HG03354 (cell line): Measurements from ENCODE around the gene PIK3CD.
"Not testable (repeated sequence)": the region's sequence is repeated elsewhere in the genome, so short reads cannot be mapped to it uniquely, and the experiment has no call there.

ENCODE experiments used
- ATAC-seq: cut with Tn5 transposase; IDR thresholded peaks from one replicate; pipeline ENCODE4 v1.9.1; 2021; ENCODE audit warnings: mild to moderate bottlenecking; ENCODE audit not compliant: unreplicated experiment, poor library complexity, severe bottlenecking

The PIK3CD gene

DNA sequence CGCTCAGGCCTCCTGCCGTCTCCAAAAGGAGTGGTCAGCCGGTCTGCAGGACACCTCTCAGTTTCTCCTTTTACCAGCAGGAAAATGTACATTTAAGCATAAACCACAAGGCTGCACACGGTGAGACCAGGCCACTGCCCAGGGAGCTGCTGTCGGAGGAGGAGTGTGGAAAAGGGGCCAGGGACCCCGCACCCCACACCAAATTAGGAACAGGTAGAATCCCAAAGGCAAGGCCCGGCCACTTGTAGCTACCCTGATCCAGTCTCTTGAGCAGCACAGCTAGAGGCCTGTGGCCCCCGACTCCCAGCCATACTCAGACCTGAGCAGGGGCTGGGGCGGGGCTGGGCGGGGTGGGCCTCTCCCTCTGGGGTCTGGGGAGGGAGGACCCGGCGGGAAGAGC lies 78.0 kb downstream of the PIK3CD start:
- no peak for ATAC-seq

- no peak for ATAC-seq
Observed at GRCh38 chr1:9730096-9730901, 78.8 kb downstream of the PIK3CD start.

- ATAC-seq = no peak
Observed at GRCh38 chr1:9731051-9731537, 79.6 kb downstream of the PIK3CD start.

DNA sequence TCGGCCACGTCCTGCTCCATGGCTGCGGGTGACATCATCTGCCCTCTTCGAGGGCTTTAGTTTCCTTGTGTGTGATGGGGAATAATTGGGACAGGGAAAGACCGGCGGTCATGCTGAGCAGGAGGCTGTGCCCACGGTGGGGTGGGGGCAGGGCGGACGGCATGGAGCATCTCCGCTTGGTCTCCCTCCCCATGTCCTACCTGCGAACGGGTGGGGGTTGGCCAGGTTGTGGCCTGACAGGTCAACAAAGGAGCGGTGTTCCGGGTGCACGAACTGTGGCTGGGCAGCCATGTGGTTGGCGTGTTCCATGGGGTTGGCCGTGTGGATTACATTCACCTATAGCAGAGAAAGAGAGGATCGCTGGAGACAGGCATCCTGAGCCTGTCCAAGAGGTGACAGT lies 80.0 kb downstream of the PIK3CD start:
- no peak for ATAC-seq

- no peak for ATAC-seq
Observed at GRCh38 chr1:9732123-9732971, 80.8 kb downstream of the PIK3CD start.

DNA sequence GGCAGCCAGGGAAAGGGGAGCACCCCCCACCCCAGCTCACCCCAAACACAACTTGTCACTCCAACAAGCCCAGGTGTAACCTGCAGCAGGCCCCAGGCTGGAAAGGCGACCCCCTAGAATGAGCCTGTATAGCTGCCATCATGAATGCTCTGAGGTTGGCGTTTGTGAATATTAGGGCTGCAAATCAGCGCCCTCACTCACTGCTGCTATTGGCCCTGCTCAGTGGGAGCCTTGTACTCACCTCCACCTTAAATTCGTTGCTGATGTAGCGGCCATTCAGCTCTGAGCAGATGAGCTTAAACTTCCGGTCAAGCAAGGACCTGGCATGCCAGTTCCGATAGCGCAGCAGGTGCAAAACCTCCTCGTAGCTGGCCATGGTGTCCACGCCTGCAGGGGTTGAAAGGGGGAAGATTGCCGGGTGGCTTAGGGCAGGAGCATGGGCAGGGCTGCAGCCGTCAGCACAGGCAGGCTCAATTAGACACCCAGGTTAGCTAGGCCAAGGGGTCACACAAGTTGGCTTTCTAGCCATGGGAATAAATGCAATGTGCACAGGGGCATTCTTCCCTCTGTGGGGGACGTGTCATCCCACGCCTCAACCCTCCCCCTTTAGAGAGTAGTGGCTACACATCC lies 81.7 kb downstream of the PIK3CD start:
- no peak for ATAC-seq

DNA sequence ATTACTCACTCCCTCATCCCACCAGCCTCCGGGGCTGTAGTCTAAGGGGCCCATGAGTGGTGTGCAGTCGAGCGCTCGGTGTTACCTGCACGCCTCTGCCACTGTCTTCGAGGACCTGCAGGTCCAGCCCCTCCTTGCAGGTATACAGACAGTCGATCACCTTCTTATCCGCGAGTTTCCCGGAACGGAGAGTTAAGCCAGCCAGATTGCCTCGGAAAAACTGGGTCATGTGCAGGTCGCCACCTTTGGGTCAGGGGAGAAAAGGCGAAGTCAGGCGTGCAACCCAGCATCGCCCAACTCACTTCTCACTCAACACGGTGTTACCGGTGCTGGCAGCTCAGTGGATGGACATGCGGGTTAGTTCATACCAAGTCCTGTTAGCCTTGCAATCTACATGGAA lies 84.3 kb downstream of the PIK3CD start:
- ATAC-seq = no peak

DNA sequence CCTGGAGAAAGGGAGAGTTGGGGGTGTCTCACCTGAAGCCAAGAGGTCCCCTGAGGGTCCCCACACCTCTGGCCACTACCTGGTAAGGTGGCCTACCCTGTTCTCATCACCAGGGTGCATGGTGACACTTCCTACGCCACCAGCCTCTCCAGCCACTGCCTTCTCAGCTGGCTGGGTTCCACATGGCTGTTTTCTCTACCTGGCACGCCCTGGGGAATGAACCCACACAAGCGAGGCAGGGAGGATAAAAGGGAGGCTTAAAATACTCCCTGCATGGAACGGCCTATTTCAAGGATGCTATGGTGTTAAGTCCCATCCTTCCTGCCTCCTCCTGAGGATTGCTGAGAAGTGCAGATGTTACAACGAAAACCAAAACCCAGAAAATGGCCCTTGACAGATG lies 84.7 kb downstream of the PIK3CD start:
- ATAC-seq = no peak

DNA sequence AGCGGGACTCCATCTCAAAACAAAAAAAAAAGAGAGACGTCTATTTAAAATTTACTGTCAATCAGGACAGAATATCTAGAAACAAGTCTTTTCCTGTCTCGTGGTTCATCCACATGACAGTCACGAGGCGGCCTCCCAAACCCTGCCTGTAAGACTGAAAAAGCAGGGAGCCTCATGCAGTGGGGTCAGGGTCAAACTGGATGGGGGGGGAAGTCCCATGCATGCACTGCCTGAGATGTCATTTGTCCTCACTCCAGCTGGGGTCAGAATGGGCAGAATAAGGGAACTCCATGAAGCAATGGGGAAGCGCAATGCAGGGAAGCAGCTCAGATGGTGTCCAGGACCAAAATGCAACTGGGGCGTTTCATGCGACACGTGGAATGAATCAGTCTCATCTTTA lies 85.5 kb downstream of the PIK3CD start:
- ATAC-seq = no peak

- ATAC-seq = no peak
Observed at GRCh38 chr1:9737671-9738070, 86.1 kb downstream of the PIK3CD start.

GRCh38 chr1:9744106-9744799 lies 92.7 kb downstream of the PIK3CD start:
- ATAC-seq = no peak

- ATAC-seq = no peak
Observed at GRCh38 chr1:9746211-9746610, 94.7 kb downstream of the PIK3CD start.

DNA sequence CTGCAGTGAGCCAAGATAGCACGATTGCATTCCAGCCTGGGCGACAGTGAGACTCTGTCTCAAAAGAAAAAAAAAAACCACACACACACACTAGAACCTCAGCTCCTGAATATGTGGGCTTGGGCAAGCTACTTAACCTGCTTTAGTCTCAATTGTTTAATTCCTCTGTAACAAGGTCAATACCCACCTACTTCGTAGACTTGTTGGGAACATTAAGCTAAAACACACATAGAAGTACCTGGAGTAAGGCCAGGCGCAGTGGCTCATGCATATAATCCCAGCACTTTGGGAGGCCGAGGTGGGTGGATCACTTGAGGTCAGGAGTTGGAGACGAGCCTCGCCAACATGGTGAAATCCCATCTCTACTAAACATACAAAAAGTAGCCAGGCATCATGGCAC lies 95.1 kb downstream of the PIK3CD start:
- ATAC-seq = no peak

DNA sequence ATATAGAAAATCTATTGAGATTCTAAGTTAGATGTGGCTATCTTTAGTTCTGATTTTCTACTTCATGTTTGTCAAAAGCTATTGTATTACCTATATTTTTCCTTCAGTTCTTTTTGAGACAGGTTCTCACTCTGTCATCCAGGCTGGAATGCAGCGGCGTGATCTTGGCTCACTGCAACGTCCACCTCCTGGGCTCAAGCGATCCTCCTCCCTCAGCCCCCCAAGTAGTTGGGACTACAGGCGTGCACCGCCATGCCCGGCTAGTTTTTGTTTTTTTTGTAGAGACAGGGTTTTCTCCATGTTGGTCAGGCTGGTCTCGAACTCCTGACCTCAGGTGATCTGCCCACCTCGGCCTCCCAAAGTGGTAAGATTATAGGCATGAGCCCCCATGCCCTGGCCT lies 96.9 kb downstream of the PIK3CD start:
- ATAC-seq = not testable (repeated sequence)

DNA sequence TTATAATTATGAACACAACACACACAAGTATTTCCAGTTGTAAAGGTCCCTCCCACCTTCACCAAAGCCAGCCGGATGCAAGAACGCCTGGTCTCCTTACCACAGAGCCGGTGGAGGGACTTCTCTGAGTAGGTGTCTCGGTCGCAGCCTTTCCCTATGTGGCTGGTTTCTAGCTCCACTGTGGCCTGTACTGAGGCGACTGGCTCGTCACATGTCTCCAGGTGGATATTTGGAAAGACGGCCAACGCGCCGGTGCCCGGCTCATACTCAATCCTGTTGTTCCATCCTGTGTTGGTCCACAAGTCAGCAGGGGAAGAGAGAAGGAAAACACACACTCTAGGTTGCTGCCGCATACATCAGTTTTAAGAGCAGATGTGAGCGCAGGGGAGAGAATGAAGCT lies 97.8 kb downstream of the PIK3CD start:
- ATAC-seq = no peak

GRCh38 chr1:9751971-9752370 lies 100.4 kb downstream of the PIK3CD start:
- no peak for ATAC-seq

DNA sequence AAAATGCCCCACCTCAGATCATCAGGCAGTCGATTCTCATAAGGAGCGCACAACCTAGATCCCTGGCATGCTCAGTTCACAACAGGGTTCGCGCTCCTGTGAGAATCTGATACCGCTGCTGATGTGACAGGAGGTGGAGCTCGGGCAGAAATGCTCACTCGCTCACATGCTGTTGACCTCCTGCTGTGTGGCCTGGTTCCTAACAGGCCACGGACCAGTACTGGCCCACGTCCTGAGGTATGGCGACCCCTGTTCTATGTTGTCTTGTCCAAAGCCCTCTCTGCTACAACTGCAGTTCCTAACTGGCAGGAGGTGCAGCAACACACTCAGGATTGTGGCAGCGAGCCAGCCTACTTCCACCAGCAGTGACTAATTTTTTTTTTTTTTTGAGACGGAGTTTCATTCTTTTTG lies 101.6 kb downstream of the PIK3CD start:
- ATAC-seq = no peak

GRCh38 chr1:9755441-9755995 lies 104.0 kb downstream of the PIK3CD start:
- no peak for ATAC-seq

GRCh38 chr1:9758559-9759121 lies 107.1 kb downstream of the PIK3CD start:
- no peak for ATAC-seq
